Measurements from ENCODE around the gene CDC14B. TPM values are rescaled to one million over a fixed set of nuclear protein-coding genes. Genes with fewer than 3 reads are reported as not detected.

CDC14B gene
- total and polyA plus RNA-seq, 4 donors = 8.8 to 33.3 (median 11.3) TPM

DNA sequence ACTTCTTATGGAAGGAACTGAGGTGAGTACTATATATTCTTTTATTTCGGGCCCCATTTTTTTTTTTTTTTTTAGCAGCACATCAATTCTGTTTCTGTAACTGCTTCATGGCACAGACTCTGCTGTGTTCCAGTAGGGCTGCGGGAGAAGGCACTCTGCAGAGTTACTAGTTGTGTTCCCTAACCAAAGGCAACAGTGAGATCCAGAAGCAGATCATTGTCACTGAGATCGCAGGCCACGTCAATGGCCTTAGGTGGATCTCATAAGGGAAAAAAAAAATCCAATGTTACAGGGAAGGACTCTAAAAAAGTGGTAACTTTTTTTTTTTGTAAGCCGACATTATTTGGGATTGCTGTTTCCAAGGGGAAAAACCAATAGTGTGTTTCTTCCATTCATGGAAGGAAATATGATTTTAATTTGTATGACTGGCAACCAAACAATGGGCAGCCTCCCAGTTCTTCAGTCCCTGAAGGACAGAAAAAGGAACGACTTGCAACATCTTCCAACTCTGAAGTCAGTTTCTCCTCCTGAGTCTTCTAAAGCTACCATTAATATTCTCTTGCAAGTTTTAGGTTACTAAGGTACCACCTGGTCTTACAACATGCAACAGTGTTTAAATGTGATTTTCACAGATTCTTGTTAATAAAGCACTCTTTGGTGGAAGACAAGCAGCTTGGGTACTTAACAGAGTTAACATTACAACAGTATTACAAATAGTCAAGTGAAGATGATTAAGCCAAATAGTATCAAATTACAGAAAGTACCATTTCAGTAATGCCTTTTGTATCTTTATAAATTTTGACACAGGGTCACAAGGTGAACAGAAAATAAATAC is 116.9 kb downstream of the CDC14B start (continued):
- TF ChIP-seq, protein P1, sequence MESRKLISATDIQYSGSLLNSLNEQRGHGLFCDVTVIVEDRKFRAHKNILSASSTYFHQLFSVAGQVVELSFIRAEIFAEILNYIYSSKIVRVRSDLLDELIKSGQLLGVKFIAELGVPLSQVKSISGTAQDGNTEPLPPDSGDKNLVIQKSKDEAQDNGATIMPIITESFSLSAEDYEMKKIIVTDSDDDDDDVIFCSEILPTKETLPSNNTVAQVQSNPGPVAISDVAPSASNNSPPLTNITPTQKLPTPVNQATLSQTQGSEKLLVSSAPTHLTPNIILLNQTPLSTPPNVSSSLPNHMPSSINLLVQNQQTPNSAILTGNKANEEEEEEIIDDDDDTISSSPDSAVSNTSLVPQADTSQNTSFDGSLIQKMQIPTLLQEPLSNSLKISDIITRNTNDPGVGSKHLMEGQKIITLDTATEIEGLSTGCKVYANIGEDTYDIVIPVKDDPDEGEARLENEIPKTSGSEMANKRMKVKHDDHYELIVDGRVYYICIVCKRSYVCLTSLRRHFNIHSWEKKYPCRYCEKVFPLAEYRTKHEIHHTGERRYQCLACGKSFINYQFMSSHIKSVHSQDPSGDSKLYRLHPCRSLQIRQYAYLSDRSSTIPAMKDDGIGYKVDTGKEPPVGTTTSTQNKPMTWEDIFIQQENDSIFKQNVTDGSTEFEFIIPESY (IDR thresholded peaks at IDR 0.05) = no peak
- no peak for TF ChIP-seq JUND (IDR thresholded peaks at IDR 0.05)

DNA sequence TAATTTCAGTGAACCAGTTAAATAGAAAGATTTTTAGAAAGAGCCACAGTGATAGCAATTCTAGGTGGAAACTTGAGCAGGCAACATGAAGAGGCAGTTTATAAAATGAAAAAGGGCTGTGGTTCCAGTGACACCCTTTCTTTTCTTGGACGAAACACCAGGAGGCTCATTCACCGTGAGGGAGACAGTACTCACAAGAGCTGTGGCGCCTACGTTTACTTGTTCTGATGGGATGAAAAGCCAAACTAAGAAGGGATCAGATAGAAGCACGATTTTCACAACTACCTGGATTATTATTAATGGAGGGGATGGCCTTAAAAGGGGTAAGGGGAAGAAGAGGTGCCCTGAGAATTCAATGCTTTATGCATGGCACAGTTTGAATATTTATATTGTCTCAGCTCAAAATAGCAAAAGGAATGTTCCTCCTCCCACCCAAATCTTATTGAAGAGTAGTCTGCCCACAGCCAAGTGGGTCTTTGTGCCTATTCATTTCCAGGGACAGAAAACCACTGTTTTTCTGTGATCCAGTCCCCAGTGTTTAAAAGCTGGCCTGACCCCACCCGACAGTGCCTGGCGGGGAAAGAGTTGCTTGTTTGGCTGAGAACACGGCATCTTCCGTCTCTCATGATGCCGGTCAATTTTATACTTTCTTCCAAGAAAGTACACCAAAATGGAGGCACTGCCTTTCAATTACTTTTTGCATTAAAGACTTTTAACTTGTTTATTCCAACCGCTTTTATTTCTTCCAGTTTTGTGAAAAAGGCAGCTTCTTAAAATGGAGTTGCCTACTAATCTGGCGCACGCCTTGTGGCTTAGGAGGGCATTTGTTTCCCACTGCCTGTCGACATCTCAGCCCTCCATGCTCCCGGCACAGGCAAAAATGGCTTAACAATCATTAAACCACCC is 117.8 kb downstream of the CDC14B start:
- H3K4me1 ChIP-seq (ENCODE audit: control insufficient read depth in 4 of 4, insufficient read depth in 4 of 4, low read length in 3 of 4) = no peaks in the 10 kb centered on the region
- 96% methylated on average over 15 of the region's 15 CpGs for WGBS
- H3K9me3 ChIP-seq (ENCODE audit: control insufficient read depth in 4 of 4, low read length in 3 of 4) = no peaks in the 10 kb centered on the region
- peaks cover 2 to 12% (median 4%) of the 10 kb centered on the region in 4 donors for H3K36me3 ChIP-seq (ENCODE audit: control insufficient read depth in 4 of 4, insufficient read depth in 3 of 4, low read depth in 1 of 4, low read length in 3 of 4)
- H3K9ac ChIP-seq (ENCODE audit: low read depth in 1 of 2, low read length in 2 of 2) = no peak overlapping the region
- no peak for TF ChIP-seq EGR1 (IDR thresholded peaks at IDR 0.05; ENCODE audit: low read depth in 2 of 2)
- TF ChIP-seq GABPA (IDR thresholded peaks at IDR 0.05 in 1 of 2, conservative IDR thresholded peaks at IDR 0.05 in 1 of 2) = no peak
- TF ChIP-seq FOXA2 (IDR thresholded peaks at IDR 0.05) = no peak
- TF ChIP-seq HNF4A (conservative IDR thresholded peaks at IDR 0.05) = no peak
- TF ChIP-seq, protein P1 (IDR thresholded peaks at IDR 0.05) = no peak
- TF ChIP-seq, protein P2, sequence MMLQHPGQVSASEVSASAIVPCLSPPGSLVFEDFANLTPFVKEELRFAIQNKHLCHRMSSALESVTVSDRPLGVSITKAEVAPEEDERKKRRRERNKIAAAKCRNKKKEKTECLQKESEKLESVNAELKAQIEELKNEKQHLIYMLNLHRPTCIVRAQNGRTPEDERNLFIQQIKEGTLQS (IDR thresholded peaks at IDR 0.05) = no peak
- no peak for TF ChIP-seq NR2F2 (IDR thresholded peaks at IDR 0.05)
- no peaks in the 10 kb centered on the region for H3K27me3 ChIP-seq (ENCODE audit: control insufficient read depth in 4 of 4, insufficient read depth in 4 of 4, low read length in 3 of 4)
- no peak overlapping the region for H3K27ac ChIP-seq (ENCODE audit: low read depth in 1 of 2, low read length in 2 of 2)
- no peak for DNase-seq (ENCODE audit: low spot score)
- no peak overlapping the region for H3K4me3 ChIP-seq (ENCODE audit: low read depth in 1 of 3, low read length in 3 of 3)

DNA sequence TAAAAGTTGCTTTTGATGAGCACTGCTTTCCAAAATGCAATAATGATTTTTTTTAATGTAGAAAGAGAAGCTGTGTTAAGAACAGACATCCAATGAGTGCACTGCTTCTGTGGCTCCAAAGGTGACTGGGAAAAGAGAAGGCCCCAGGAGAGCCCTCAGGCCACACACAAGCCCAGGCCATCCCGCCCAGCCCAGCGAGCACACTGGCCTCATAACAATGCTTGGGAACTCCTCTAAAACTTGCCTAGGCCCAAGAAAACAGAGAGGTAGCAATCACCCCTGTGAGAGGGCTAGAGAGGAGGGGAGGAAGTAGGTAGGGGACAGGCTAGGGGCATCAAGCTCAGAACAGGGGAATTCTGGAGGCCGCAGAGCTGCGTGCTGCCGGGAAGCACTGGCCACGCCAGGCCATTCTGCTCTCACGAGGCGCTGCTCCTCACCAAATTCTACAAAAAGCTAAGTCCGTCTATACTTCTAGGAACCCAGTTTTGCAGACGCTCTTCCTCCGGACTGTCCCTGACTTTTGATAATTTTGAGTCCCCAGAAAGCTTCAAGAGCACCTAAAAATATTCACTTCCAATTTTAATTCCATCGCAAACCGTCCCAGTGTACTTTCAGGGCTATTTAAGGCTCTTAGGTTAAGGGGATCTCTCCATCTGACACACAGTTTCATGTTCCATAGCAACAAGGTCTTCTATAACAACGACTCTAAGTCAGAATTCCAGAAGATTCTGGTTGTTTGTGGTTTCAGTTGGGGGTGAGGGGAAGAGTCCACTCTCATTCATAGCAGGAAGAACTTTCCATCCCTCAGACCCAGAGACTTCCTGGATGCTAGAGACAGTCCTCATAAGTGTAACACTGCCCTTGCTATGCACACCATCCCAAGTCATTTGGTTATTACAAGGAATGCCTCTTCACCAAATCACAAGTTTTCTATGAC is 118.7 kb downstream of the CDC14B start:
- no peak overlapping the region for H3K4me3 ChIP-seq (ENCODE audit: low read depth in 1 of 3, low read length in 3 of 3)
- H3K27ac ChIP-seq (ENCODE audit: low read depth in 1 of 2, low read length in 2 of 2) = no peak overlapping the region
- H3K4me1 ChIP-seq (ENCODE audit: control insufficient read depth in 4 of 4, insufficient read depth in 4 of 4, low read length in 3 of 4) = no peaks in the 10 kb centered on the region
- H3K9me3 ChIP-seq (ENCODE audit: control insufficient read depth in 4 of 4, low read length in 3 of 4) = no peaks in the 10 kb centered on the region
- H3K27me3 ChIP-seq (ENCODE audit: control insufficient read depth in 4 of 4, insufficient read depth in 4 of 4, low read length in 3 of 4) = no peaks in the 10 kb centered on the region
- H3K36me3 ChIP-seq (ENCODE audit: control insufficient read depth in 4 of 4, insufficient read depth in 3 of 4, low read depth in 1 of 4, low read length in 3 of 4) = peaks cover 2 to 8% (median 3%) of the 10 kb centered on the region in 4 donors
- no peak overlapping the region for H3K9ac ChIP-seq (ENCODE audit: low read depth in 1 of 2, low read length in 2 of 2)
- no peak for DNase-seq (ENCODE audit: low spot score)
- WGBS = 96% methylated on average over 14 of the region's 14 CpGs
- TF ChIP-seq, protein P3, sequence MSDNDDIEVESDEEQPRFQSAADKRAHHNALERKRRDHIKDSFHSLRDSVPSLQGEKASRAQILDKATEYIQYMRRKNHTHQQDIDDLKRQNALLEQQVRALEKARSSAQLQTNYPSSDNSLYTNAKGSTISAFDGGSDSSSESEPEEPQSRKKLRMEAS (IDR thresholded peaks at IDR 0.05) = no peak
- TF ChIP-seq RAD21 (IDR thresholded peaks at IDR 0.05) (no peak), HNF4A (conservative IDR thresholded peaks at IDR 0.05) (no peak), SP1 (IDR thresholded peaks at IDR 0.05) (no peak), FOXA2 (IDR thresholded peaks at IDR 0.05) (no peak), NR2F2 (IDR thresholded peaks at IDR 0.05) (no peak), YY1 (IDR thresholded peaks at IDR 0.05) (no peak), TAF1 (conservative IDR thresholded peaks at IDR 0.05) (no peak), EGR1 (IDR thresholded peaks at IDR 0.05; ENCODE audit: low read depth in 2 of 2) (no peak), RXRA (IDR thresholded peaks at IDR 0.05) (no peak), JUND (IDR thresholded peaks at IDR 0.05) (no peak)
- TF ChIP-seq, protein P1 (IDR thresholded peaks at IDR 0.05) = no peak
- TF ChIP-seq, protein P2 (IDR thresholded peaks at IDR 0.05) = no peak

Measured in liver (tissue), 9 donors.